ENCODE results near the gene PDGFRB.

Gene PDGFRB

GRCh38 chr5:150162142-150162513 is 6.5 kb upstream of the PDGFRB start:
- DNase-seq: no peak

- DNase-seq: no peak
Observed at GRCh38 chr5:150161242-150162141, 5.8 kb upstream of the PDGFRB start.

- DNase-seq: no peak
Observed at GRCh38 chr5:150160448-150161081, 4.9 kb upstream of the PDGFRB start.

GRCh38 chr5:150159741-150160179 is 4.1 kb upstream of the PDGFRB start:
- DNase-seq: no peak

- no peak for DNase-seq
Observed at GRCh38 chr5:150159031-150159430, 3.4 kb upstream of the PDGFRB start.

- no peak for DNase-seq
Observed at GRCh38 chr5:150158170-150158949, 2.7 kb upstream of the PDGFRB start.

- DNase-seq: no peak
Observed at GRCh38 chr5:150157168-150157567, 1.5 kb upstream of the PDGFRB start.

- no peak for DNase-seq
Observed at GRCh38 chr5:150156540-150156939, 895 bp upstream of the PDGFRB start.

- DNase-seq: no peak
Observed at GRCh38 chr5:150156027-150156368, 353 bp upstream of the PDGFRB start.

GRCh38 chr5:150154618-150155128 is 972 bp downstream of the PDGFRB start:
- no peak for DNase-seq

GRCh38 chr5:150153957-150154617 is 1.6 kb downstream of the PDGFRB start:
- no peak for DNase-seq

- no peak for DNase-seq
Observed at GRCh38 chr5:150153483-150153882, 2.2 kb downstream of the PDGFRB start.

- DNase-seq: no peak
Observed at GRCh38 chr5:150152636-150153462, 2.8 kb downstream of the PDGFRB start.

- DNase-seq: no peak
Observed at GRCh38 chr5:150149618-150150017, 6.0 kb downstream of the PDGFRB start.

- no peak for DNase-seq
Observed at GRCh38 chr5:150148117-150148927, 7.3 kb downstream of the PDGFRB start.

- no peak for DNase-seq
Observed at GRCh38 chr5:150147670-150148069, 8.0 kb downstream of the PDGFRB start.

- no peak for DNase-seq
Observed at GRCh38 chr5:150146862-150147601, 8.6 kb downstream of the PDGFRB start.

- DNase-seq: no peak
Observed at GRCh38 chr5:150146235-150146634, 9.4 kb downstream of the PDGFRB start.

GRCh38 chr5:150144879-150145278 is 10.8 kb downstream of the PDGFRB start:
- no peak for DNase-seq

GRCh38 chr5:150144246-150144801 is 11.3 kb downstream of the PDGFRB start:
- no peak for DNase-seq

All from DMS79 (cell line).